Measurements from ENCODE around the gene SRRM3.
"Not testable (repeated sequence)": the region's sequence is repeated elsewhere in the genome, so short reads cannot be mapped to it uniquely, and the experiment has no call there.

Gene SRRM3, protein sequence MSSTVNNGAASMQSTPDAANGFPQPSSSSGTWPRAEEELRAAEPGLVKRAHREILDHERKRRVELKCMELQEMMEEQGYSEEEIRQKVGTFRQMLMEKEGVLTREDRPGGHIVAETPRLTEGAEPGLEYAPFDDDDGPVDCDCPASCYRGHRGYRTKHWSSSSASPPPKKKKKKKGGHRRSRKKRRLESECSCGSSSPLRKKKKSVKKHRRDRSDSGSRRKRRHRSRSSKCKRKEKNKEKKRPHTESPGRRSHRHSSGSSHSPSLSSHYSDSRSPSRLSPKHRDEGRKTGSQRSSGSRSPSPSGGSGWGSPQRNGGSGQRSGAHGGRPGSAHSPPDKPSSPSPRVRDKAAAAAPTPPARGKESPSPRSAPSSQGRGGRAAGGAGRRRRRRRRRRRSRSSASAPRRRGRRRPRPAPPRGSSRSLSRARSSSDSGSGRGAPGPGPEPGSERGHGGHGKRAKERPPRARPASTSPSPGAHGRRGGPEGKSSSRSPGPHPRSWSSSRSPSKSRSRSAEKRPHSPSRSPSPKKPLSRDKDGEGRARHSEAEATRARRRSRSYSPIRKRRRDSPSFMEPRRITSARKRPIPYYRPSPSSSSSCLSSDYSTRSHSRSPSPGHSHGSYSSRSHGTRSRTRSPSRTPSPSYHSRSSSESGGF

DNA sequence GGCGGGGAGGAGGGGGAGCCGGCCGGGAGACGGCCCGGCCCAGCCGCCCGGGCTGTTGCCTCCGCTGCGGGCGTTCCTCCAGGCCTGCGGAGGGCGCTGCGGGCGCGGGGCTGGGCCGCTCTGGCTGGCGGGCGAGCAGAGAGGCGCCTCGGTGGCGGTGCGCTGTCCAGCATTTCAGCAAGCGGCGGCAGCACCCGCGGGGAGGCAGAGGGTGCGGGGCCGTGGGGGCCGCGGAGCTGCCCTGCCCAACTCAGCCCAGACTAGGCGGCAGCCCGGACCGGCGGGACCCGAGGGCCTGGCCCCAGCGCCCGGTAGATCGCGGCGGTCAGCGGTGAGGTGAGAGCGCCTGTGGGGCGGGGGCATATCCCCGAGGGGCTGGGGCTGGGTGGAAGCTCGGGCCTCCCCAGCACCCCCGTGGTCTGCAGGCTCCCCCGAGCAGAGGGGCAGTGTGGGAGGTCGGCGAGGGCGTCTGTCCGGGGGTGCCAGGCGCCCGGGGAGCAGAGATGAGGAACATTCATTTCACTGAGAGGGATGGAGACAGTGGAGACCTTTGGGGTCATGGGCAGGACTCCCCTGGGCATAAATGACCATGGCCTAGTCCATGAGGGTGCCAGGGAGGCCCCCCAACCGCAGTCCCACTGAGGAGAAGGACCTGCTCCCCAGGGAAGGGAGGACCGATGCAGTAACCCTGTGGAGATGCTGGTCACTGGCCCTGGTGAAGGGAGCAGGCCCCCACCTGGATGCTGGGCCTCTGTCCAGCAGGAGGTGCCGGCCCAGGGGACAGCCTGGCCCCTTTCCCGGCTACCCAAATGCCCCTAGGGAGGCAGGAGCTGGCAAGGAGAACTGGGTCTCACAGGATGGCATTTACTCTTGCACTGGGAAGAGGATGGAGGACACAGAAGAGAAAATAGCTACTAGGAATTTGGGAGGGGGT, at the start of gene SRRM3:
TSS of gene SRRM3 (plus strand) at position 165 of the 934 bp plus-strand sequence. CDS start 33,171 bp downstream, outside the sequence.
- peak; percentile 89 for DNase-seq (ENCODE audit: low read depth)
- TF ChIP-seq POLR2A (IDR thresholded peaks at IDR 0.05; ENCODE audit: extremely low read depth, insufficient read length), result no peak
- TF ChIP-seq, protein P1, sequence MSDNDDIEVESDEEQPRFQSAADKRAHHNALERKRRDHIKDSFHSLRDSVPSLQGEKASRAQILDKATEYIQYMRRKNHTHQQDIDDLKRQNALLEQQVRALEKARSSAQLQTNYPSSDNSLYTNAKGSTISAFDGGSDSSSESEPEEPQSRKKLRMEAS (IDR thresholded peaks at IDR 0.05; ENCODE audit: low read depth, low read length), result peak; percentile 73
- TF ChIP-seq MYC (IDR thresholded peaks at IDR 0.05; ENCODE audit: low read depth, low read length), result peak; percentile 48
- TF ChIP-seq, protein P2, sequence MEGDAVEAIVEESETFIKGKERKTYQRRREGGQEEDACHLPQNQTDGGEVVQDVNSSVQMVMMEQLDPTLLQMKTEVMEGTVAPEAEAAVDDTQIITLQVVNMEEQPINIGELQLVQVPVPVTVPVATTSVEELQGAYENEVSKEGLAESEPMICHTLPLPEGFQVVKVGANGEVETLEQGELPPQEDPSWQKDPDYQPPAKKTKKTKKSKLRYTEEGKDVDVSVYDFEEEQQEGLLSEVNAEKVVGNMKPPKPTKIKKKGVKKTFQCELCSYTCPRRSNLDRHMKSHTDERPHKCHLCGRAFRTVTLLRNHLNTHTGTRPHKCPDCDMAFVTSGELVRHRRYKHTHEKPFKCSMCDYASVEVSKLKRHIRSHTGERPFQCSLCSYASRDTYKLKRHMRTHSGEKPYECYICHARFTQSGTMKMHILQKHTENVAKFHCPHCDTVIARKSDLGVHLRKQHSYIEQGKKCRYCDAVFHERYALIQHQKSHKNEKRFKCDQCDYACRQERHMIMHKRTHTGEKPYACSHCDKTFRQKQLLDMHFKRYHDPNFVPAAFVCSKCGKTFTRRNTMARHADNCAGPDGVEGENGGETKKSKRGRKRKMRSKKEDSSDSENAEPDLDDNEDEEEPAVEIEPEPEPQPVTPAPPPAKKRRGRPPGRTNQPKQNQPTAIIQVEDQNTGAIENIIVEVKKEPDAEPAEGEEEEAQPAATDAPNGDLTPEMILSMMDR (IDR thresholded peaks at IDR 0.05; ENCODE audit: low read depth, low read length), result peak; percentile 63
- no peak within 1 kb of the TSS for H3K4me3 ChIP-seq (ENCODE audit: low read depth, low read length)

DNA sequence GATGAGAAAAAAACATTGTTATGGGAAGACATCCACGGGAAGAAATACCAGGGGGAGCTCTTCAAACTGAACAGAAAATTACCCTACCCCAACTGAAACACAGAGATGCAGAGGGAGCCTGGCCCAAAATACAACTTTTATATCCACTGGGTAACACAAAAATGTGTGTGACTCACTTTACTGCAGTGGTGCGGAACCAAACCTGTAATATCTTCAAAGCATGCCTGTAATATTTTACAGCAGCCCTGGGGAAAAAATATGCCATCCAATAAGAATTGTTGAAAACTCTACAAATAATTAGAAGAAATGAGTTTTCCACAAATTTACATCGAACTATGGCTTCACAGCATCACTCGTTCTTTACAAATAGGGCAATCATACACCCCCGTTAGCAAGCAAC, 49.8 kb upstream of the SRRM3 start:
- H3K4me3 ChIP-seq (ENCODE audit: low read depth, low read length), result no peak overlapping the region
- TF ChIP-seq POLR2A (IDR thresholded peaks at IDR 0.05; ENCODE audit: extremely low read depth, insufficient read length) (no peak), MYC (IDR thresholded peaks at IDR 0.05; ENCODE audit: low read depth, low read length) (no peak)
- TF ChIP-seq, protein P2 (IDR thresholded peaks at IDR 0.05; ENCODE audit: low read depth, low read length), result no peak
- TF ChIP-seq, protein P1 (IDR thresholded peaks at IDR 0.05; ENCODE audit: low read depth, low read length), result no peak
- DNase-seq (ENCODE audit: low read depth), result no peak

DNA sequence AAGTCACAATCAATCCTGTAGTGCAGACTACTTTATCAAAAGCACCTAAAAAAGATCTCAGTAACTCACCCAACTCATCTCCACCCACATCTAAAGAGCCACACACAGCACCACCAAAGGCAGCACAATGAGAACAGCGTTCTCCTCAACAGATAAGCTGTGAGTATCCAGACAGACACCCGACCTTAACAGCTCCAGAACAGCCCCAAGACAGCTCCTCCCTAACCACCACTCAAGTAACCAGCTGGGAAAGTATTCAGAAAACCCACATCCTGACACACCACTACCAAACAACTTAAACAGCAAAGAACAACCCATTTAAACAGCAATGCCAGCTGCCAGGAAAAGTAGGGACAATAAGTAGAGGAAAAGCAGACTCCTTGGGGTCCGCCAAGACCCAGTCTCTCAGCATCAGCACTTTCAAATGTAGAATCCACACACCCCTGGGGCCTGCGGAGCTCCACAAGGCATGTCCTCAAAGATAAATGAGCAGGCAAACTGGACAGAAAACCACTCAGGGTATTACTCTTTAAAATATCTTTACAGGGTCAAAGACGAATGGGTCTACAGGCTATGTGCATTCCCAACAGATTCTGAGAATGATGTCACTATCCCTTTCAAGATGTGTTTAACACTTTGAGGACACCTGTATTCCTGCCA, 48.0 kb upstream of the SRRM3 start:
- H3K4me3 ChIP-seq (ENCODE audit: low read depth, low read length), result not testable (repeated sequence)
- peak; percentile 36 for DNase-seq (ENCODE audit: low read depth)

DNA sequence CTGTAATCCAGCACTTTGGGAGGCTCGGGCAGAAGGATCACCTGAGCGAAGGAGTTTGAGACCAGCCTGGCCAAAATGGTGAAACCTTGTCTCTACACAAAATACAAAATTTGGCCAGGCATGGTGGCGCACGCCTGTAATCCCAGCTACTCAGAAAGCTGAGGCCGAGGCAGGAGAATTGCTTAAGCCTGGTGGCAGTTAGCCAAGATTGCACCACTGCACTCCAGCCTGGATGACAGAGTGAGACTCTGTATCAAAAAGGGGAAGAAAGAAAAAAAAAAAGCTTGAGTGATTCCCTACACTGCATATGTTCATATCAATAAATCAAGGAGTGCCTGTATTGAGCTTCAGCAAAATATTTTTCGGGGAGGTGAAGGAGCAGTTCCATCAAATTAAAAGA, 45.8 kb upstream of the SRRM3 start:
- DNase-seq (ENCODE audit: low read depth), result peak; percentile 94
- TF ChIP-seq, protein P1 (IDR thresholded peaks at IDR 0.05; ENCODE audit: low read depth, low read length), result 0 out of 2 replicates have a peak, but pooled peaks have one; percentile 10
- TF ChIP-seq, protein P2 (IDR thresholded peaks at IDR 0.05; ENCODE audit: low read depth, low read length), result no peak

DNA sequence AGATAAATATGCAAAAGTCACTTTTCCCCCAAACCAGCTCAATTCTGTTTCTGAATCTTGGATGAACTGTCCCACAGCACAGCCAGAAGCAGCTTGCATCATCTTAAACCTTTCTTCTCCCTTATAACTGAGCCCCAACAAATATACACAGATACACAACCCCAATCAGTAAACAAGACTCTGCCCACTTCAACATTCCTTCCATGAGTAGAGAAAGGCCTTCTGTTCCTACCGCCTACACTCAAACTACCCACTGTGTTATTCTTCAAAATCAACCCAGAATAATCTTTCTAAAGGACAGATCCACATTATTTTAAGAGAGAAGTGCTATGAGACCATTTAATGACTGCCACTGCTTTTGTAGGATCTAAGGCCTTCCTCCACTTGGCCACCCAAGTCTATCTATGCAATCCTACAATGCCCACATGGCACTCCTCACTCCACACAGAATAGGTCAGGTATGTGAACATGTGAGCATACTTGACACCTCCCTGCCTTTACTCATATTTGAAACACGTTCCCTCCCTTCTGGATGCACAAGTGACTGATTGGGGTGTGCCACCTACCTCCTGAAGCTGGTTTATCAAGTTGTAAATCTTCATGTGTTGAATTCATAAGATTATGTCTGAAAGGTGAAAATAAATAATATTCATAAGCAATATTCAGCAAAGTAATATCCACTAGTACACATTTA, 44.6 kb upstream of the SRRM3 start:
- not testable (repeated sequence) for H3K4me3 ChIP-seq (ENCODE audit: low read depth, low read length); DNase-seq (ENCODE audit: low read depth)

More for the DNA sequence above, 45.8 kb upstream of the SRRM3 start:
- no peak overlapping the region for H3K4me3 ChIP-seq (ENCODE audit: low read depth, low read length)

DNA sequence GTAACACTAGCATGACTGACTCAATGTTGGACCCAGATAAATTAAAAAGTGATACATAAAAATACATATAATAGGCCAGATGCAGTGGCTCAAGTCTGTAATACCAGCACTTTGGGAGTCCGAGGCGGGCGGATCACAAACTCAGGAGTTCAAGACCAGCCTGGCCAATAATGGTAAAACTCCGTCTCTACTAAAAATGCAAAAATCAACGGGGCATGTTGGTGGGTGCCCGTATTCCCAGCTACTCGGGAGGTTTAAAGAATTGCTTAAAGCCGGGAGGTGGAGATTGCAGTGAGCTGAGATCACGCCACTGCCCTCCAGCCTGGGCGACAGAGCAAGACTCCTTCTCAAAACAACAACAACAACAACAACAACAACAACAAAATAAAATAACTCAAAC, 43.3 kb upstream of the SRRM3 start:
- not testable (repeated sequence) for H3K4me3 ChIP-seq (ENCODE audit: low read depth, low read length); DNase-seq (ENCODE audit: low read depth)

DNA sequence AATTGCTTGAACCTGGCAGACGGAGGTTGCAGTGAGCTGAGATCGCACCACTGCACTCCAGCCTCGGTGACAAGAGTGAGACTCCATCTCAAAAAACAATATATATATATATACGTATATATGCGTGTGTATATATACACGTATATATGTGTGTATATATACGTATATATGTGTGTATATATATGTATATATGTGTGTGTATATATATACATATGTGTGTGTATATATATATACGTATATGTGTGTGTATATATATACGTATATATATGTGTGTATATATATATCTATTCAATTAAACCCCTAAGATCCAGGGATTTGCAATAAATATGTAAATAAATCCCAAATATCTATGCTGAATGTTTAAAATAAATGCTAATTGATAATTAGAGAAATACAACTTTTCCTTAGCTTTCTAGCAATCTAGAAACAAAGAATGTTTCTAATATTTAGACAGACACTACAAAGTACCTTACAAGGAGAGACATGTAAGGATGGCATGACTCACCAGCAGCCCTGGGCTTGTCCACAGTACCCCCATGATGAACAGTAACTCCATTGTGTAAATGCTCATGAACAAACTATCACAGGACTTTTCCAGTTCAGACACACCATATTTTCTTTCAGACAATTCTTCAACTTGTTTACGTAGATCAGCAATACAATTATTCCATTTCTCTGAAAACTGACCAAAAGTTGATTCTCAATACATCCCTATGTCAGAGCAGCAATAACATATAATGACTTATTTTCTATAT, 39.1 kb upstream of the SRRM3 start:
- H3K4me3 ChIP-seq (ENCODE audit: low read depth, low read length); DNase-seq (ENCODE audit: low read depth): not testable (repeated sequence)

DNA sequence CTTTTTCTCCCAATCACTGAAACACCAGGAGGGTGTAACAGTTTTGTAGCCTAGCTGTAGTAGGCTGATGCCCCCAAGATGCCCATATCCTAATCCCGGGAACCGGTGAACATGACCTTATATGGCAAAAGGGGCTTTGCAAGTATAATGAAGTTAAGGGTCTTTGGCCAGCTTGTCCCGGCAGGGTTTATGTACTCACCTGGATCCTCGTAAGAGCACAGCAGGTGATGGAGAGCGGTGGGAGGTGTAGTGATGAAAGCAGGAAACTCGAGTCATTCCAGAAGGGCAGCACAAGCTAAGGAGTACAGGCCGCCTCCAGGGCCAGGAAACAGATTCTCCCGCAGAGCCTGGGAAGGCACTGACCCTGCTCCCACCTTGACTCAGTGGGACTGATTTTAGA, 37.9 kb upstream of the SRRM3 start:
- not testable (repeated sequence) for DNase-seq (ENCODE audit: low read depth); H3K4me3 ChIP-seq (ENCODE audit: low read depth, low read length)

Data from NB4 (cell line).